ENCODE results near the gene AOX1. TPM values are rescaled to one million over a fixed set of nuclear protein-coding genes. Genes with fewer than 3 reads are reported as not detected.
A peak's percentile ranks its signal among the peaks of the same experiment; 100 is the strongest.
"Not testable (repeated sequence)": the region's sequence is repeated elsewhere in the genome, so short reads cannot be mapped to it uniquely, and the experiment has no call there.

The AOX1 gene
- total and polyA plus RNA-seq, 4 donors: 9.9 to 1,131 (median 486) TPM

DNA sequence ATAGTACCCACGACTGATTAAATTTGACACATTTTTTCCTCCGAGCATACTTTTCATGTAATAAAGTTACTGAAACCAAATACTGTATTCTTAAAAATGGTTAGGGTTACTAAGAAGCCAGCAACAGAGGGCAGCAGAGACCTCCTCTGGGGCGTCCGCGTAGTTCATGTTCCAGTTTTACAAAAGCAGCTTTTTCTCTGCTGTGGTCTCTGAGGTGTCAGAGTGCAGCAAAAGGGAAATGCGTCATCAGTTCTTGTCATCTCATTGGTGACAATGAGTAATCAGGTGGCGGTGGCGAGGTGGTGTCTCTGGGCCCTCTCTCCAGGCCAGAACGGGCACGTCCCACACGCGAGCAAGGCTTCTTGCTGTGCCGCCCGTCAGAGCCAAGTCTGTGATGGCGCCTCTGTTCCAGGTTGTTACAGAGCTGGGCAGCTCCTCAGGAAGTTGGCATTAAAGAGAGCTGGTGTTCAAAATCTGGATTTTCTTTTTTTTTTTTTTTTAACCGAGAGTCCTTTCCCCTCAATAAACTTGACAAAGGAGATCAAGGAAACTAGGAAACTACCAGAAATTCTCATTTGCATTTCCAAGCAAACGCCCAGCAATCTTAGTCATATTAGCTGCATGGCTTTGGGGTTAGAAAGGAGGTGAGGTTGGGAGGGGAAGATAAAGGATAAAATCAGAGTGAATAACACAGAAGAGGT lies 127.3 kb downstream of the AOX1 start (continued):
- TF ChIP-seq, protein P1, sequence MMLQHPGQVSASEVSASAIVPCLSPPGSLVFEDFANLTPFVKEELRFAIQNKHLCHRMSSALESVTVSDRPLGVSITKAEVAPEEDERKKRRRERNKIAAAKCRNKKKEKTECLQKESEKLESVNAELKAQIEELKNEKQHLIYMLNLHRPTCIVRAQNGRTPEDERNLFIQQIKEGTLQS (IDR thresholded peaks at IDR 0.05): peak; percentile 59
- peak; percentile 61 to 88 for TF ChIP-seq GABPA (IDR thresholded peaks at IDR 0.05 in 1 of 2, conservative IDR thresholded peaks at IDR 0.05 in 1 of 2)

DNA sequence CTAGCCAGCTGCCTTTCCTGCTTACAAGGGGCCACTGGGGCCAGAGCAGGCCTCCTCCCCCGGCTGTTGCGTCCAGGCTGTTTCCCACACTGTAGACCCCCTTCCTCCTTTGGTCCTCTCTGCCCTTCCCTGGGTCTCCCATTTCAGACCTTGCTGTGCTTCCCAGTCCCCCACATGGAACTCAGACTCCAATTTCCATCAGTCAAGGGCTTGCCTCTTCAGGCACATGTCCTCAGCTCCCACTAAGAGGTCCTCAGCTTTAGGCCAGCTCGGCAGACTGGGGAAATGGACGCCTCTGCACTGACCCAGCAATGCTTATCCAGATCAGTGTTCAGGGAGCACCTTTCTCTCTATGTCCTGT lies 127.9 kb downstream of the AOX1 start:
- peak overlapping the region; percentile 86 to 91 for H3K27ac ChIP-seq (ENCODE audit: low read depth in 1 of 2, low read length in 2 of 2)
- no peak for DNase-seq (ENCODE audit: low spot score)
- no peaks in the 10 kb centered on the region for H3K36me3 ChIP-seq (ENCODE audit: control insufficient read depth in 4 of 4, insufficient read depth in 3 of 4, low read depth in 1 of 4, low read length in 3 of 4)
- WGBS: 97% methylated on average over 4 of the region's 4 CpGs
- H3K9me3 ChIP-seq (ENCODE audit: control insufficient read depth in 4 of 4, low read length in 3 of 4): no peaks in the 10 kb centered on the region
- TF ChIP-seq NR2F2 (IDR thresholded peaks at IDR 0.05) (no peak), HNF4G (IDR thresholded peaks at IDR 0.05) (no peak), EGR1 (IDR thresholded peaks at IDR 0.05; ENCODE audit: low read depth in 2 of 2) (no peak), SP1 (IDR thresholded peaks at IDR 0.05) (no peak), YY1 (IDR thresholded peaks at IDR 0.05) (no peak)
- TF ChIP-seq, protein P1 (IDR thresholded peaks at IDR 0.05): no peak
- TF ChIP-seq, protein P2, sequence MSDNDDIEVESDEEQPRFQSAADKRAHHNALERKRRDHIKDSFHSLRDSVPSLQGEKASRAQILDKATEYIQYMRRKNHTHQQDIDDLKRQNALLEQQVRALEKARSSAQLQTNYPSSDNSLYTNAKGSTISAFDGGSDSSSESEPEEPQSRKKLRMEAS (IDR thresholded peaks at IDR 0.05): no peak
- TF ChIP-seq, protein P3, sequence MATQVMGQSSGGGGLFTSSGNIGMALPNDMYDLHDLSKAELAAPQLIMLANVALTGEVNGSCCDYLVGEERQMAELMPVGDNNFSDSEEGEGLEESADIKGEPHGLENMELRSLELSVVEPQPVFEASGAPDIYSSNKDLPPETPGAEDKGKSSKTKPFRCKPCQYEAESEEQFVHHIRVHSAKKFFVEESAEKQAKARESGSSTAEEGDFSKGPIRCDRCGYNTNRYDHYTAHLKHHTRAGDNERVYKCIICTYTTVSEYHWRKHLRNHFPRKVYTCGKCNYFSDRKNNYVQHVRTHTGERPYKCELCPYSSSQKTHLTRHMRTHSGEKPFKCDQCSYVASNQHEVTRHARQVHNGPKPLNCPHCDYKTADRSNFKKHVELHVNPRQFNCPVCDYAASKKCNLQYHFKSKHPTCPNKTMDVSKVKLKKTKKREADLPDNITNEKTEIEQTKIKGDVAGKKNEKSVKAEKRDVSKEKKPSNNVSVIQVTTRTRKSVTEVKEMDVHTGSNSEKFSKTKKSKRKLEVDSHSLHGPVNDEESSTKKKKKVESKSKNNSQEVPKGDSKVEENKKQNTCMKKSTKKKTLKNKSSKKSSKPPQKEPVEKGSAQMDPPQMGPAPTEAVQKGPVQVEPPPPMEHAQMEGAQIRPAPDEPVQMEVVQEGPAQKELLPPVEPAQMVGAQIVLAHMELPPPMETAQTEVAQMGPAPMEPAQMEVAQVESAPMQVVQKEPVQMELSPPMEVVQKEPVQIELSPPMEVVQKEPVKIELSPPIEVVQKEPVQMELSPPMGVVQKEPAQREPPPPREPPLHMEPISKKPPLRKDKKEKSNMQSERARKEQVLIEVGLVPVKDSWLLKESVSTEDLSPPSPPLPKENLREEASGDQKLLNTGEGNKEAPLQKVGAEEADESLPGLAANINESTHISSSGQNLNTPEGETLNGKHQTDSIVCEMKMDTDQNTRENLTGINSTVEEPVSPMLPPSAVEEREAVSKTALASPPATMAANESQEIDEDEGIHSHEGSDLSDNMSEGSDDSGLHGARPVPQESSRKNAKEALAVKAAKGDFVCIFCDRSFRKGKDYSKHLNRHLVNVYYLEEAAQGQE (IDR thresholded peaks at IDR 0.05): no peak
- TF ChIP-seq, protein P4, sequence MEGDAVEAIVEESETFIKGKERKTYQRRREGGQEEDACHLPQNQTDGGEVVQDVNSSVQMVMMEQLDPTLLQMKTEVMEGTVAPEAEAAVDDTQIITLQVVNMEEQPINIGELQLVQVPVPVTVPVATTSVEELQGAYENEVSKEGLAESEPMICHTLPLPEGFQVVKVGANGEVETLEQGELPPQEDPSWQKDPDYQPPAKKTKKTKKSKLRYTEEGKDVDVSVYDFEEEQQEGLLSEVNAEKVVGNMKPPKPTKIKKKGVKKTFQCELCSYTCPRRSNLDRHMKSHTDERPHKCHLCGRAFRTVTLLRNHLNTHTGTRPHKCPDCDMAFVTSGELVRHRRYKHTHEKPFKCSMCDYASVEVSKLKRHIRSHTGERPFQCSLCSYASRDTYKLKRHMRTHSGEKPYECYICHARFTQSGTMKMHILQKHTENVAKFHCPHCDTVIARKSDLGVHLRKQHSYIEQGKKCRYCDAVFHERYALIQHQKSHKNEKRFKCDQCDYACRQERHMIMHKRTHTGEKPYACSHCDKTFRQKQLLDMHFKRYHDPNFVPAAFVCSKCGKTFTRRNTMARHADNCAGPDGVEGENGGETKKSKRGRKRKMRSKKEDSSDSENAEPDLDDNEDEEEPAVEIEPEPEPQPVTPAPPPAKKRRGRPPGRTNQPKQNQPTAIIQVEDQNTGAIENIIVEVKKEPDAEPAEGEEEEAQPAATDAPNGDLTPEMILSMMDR (IDR thresholded peaks at IDR 0.05; ENCODE audit: low read depth, low read length, missing input control): no peak
- H3K4me3 ChIP-seq (ENCODE audit: low read depth in 1 of 3, low read length in 3 of 3): no peak overlapping the region
- H3K9ac ChIP-seq (ENCODE audit: low read depth in 1 of 2, low read length in 2 of 2): peak overlapping the region in 1 of 2 donors; percentile 47
- peaks cover 0 to 4% (median 0%) of the 10 kb centered on the region in 4 donors for H3K4me1 ChIP-seq (ENCODE audit: control insufficient read depth in 4 of 4, insufficient read depth in 4 of 4, low read length in 3 of 4)
- no peaks in the 10 kb centered on the region for H3K27me3 ChIP-seq (ENCODE audit: control insufficient read depth in 4 of 4, insufficient read depth in 4 of 4, low read length in 3 of 4)

DNA sequence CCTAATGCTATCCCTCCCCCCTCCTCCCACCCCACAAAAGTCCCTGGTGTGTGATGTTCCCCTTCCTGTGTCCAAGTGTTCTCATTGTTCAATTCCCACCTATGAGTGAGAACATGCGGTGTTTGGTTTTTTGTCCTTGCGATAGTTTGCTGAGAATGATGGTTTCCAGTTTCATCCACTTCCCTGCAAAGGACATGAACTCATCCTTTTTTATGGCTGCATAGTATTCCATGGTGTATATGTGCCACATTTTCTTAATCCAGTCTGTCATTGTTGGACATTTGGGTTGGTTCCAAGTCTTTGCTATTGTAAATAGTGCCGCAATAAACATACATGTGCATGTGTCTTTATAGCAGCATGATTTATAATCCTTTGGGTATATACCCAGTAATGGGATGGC lies 129.2 kb downstream of the AOX1 start:
- H3K9me3 ChIP-seq (ENCODE audit: control insufficient read depth in 4 of 4, low read length in 3 of 4); DNase-seq (ENCODE audit: low spot score); H3K27ac ChIP-seq (ENCODE audit: low read depth in 1 of 2, low read length in 2 of 2); H3K36me3 ChIP-seq (ENCODE audit: control insufficient read depth in 4 of 4, insufficient read depth in 3 of 4, low read depth in 1 of 4, low read length in 3 of 4); H3K4me3 ChIP-seq (ENCODE audit: low read depth in 1 of 3, low read length in 3 of 3); H3K27me3 ChIP-seq (ENCODE audit: control insufficient read depth in 4 of 4, insufficient read depth in 4 of 4, low read length in 3 of 4); H3K4me1 ChIP-seq (ENCODE audit: control insufficient read depth in 4 of 4, insufficient read depth in 4 of 4, low read length in 3 of 4); H3K9ac ChIP-seq (ENCODE audit: low read depth in 1 of 2, low read length in 2 of 2): not testable (repeated sequence)
- WGBS: 93% methylated on average over 3 of the region's 3 CpGs

All from liver (tissue), 9 donors.